ENCODE measurements around the gene LACTB.

- TF ChIP-seq CTCF (IDR thresholded peaks at IDR 0.05; ENCODE audit: low read depth, low read length, missing input control) (no peak), MAX (IDR thresholded peaks at IDR 0.05) (no peak), YY1 (IDR thresholded peaks at IDR 0.05) (no peak), SP1 (IDR thresholded peaks at IDR 0.05) (no peak), REST (IDR thresholded peaks at IDR 0.05) (no peak)
Measured at GRCh38 chr15:63072809-63073277, 48.8 kb upstream of the LACTB start.
